Naive thymus-derived CD4-positive, alpha-beta T cell (primary cell): ENCODE data around the gene THSD4. TPM values are rescaled to one million over a fixed set of nuclear protein-coding genes. Genes with fewer than 3 reads are reported as not detected.
"Not testable (repeated sequence)": the region's sequence is repeated elsewhere in the genome, so short reads cannot be mapped to it uniquely, and the experiment has no call there.

Experiments
- ATAC-seq: fragments of 150-1000 bp; cut with Tn5 transposase; 2 replicates; pipeline ENCODE4 v1.10.0; 2021; ENCODE audit warnings: mild to moderate bottlenecking, moderate library complexity
- CTCF ChIA-PET: fragments of 350-600 bp; sonication (Branson Sonifier 250); formaldehyde crosslinking; loops from one replicate; lab custom pipeline; 2021; ENCODE audit warnings: antibody characterized with exemption; lab: Charles Lee
- POLR2A ChIA-PET: fragments of 350-600 bp; sonication (Branson Sonifier 250); formaldehyde crosslinking; loops from one replicate; lab custom pipeline; 2021; ENCODE audit warnings: antibody characterized with exemption, inconsistent platforms; lab: Charles Lee
- DNase-seq, 9 donors: peaks; one replicate each; pipeline versions ENCODE4 v3.0.0 to v3.0.0-alpha.2; 2020 to 2022; ENCODE audit warnings: mixed read lengths in 1 of 9
- H3K27ac ChIP-seq: one replicate; pipeline ENCODE4 v1.7.0; 2013; ENCODE audit warnings: mild to moderate bottlenecking, low read depth, low read length, moderate library complexity
- H3K27me3 ChIP-seq, 2 donors: one replicate each; pipeline ENCODE4 v1.7.0; 2013; ENCODE audit warnings: low read length in 2 of 2, mild to moderate bottlenecking in 2 of 2, moderate library complexity in 2 of 2; ENCODE audit not compliant: control insufficient read depth in 2 of 2, insufficient read depth in 2 of 2
- H3K36me3 ChIP-seq, 3 experiments: 1 replicate in 2 of 3; 2 replicates in 1 of 3; pipeline ENCODE4 v1.7.0; 2013; ENCODE audit warnings: low read length in 3 of 3, mild to moderate bottlenecking in 3 of 3, moderate library complexity in 1 of 3; ENCODE audit not compliant: insufficient read depth in 3 of 3, control insufficient read depth in 2 of 3
- H3K4me1 ChIP-seq, 2 donors: one replicate each; pipeline ENCODE4 v1.7.0; 2013; ENCODE audit warnings: low read length in 2 of 2, mild to moderate bottlenecking in 2 of 2, moderate library complexity in 1 of 2; ENCODE audit not compliant: control insufficient read depth in 2 of 2, insufficient read depth in 2 of 2
- H3K4me3 ChIP-seq: 2 replicates; pipeline ENCODE4 v1.7.0; 2013; ENCODE audit warnings: mild to moderate bottlenecking, low read length
- H3K9me3 ChIP-seq, 3 experiments: 1 replicate in 2 of 3; 2 replicates in 1 of 3; pipeline ENCODE4 v1.7.0; 2013; ENCODE audit warnings: low read length in 3 of 3; ENCODE audit not compliant: control insufficient read depth in 2 of 3
- H3K27ac Mint-ChIP-seq, 9 donors: one replicate each; pipeline ENCODE4 v1.8.0; 2020 to 2022; ENCODE audit warnings: mixed read lengths in 9 of 9, mild to moderate bottlenecking in 8 of 9, moderate library complexity in 5 of 9, inconsistent platforms in 2 of 9
- H3K27me3 Mint-ChIP-seq, 5 donors: one replicate each; pipeline ENCODE4 v1.8.0; 2021 to 2022; ENCODE audit warnings: mixed read lengths in 5 of 5, mild to moderate bottlenecking in 1 of 5
- H3K36me3 Mint-ChIP-seq, 5 donors: one replicate each; pipeline ENCODE4 v1.8.0; 2020 to 2022; ENCODE audit warnings: mixed read lengths in 5 of 5, mild to moderate bottlenecking in 3 of 5, inconsistent platforms in 1 of 5
- H3K4me1 Mint-ChIP-seq, 7 donors: one replicate each; pipeline ENCODE4 v1.8.0; 2020 to 2022; ENCODE audit warnings: mixed read lengths in 7 of 7, mild to moderate bottlenecking in 3 of 7, inconsistent platforms in 1 of 7
- H3K4me3 Mint-ChIP-seq, 10 donors: one replicate each; pipeline ENCODE4 v1.8.0; 2020 to 2022; ENCODE audit warnings: mild to moderate bottlenecking in 10 of 10, mixed read lengths in 10 of 10, moderate library complexity in 6 of 10, inconsistent platforms in 2 of 10
- H3K9me3 Mint-ChIP-seq, 11 donors: one replicate each; pipeline ENCODE4 v1.8.0; 2020 to 2022; ENCODE audit warnings: mixed read lengths in 11 of 11, mild to moderate bottlenecking in 4 of 11, inconsistent platforms in 1 of 11, moderate library complexity in 1 of 11
- intact Hi-C, 2 donors: fragments of 100-400 bp; cut with micrococcal nuclease; formaldehyde crosslinking; loops; one replicate each; pipeline ENCODE4 v1.15.1; 2023
- polyA plus RNA-seq, 2 donors: library from polyadenylated mRNA; unstranded; fragments of 300-500 nt; fragmentation: Illumina TruSeq; gene quantifications; one replicate each; pipeline ENCODE4 v1.2.3, GENCODE V29; 2021
- total RNA-seq, 6 experiments: library from RNA in 5 of 6; stranded (reverse) in 5 of 6; gene quantifications; 1 replicate in 5 of 6; 2 replicates in 1 of 6; pipeline ENCODE4 v1.2.3 and lab custom pipeline; 2021 to 2026

The THSD4 gene
- total and polyA plus RNA-seq, 7 experiments from 2014 or later, result not detected

GRCh38 chr15:71716990-71717389, 601.7 kb downstream of the THSD4 start:
- no peaks in the 10 kb centered on the region for H3K9me3 ChIP-seq
- POLR2A ChIA-PET, result no interaction called here
- Mint-ChIP-seq H3K36me3 (no peaks in the 10 kb centered on the region), H3K4me1 (peaks cover 0 to 3% (median 0%) of the 10 kb centered on the region in 7 donors), H3K27me3 (peaks cover 5 to 18% (median 13%) of the 10 kb centered on the region in 5 donors), H3K4me3 (no peak overlapping the region), H3K9me3 (peaks cover 0 to 1% (median 0%) of the 10 kb centered on the region in 11 donors), H3K27ac (no peak overlapping the region)
- intact Hi-C loops, result no loop called here
- no peaks in the 10 kb centered on the region for H3K36me3 ChIP-seq
- no peaks in the 10 kb centered on the region for H3K27me3 ChIP-seq
- no peak for ATAC-seq
- no peak overlapping the region for H3K4me3 ChIP-seq
- H3K27ac ChIP-seq, result no peak overlapping the region
- no peaks in the 10 kb centered on the region for H3K4me1 ChIP-seq
- CTCF ChIA-PET, result no interaction called here
- no peak for DNase-seq

- ATAC-seq (no peak), DNase-seq (no peak)
- Histone ChIP-seq H3K9me3 (no peaks in the 10 kb centered on the region), H3K4me3 (no peak overlapping the region), H3K36me3 (no peaks in the 10 kb centered on the region), H3K27me3 (no peaks in the 10 kb centered on the region), H3K27ac (no peak overlapping the region), H3K4me1 (no peaks in the 10 kb centered on the region)
- H3K27ac Mint-ChIP-seq, result no peak overlapping the region
- H3K4me1 Mint-ChIP-seq, result no peaks in the 10 kb centered on the region
- no peak overlapping the region for H3K4me3 Mint-ChIP-seq
- ChIA-PET CTCF (no interaction called here), POLR2A (no interaction called here)
- H3K36me3 Mint-ChIP-seq, result no peaks in the 10 kb centered on the region
- H3K27me3 Mint-ChIP-seq, result peaks cover 5 to 19% (median 11%) of the 10 kb centered on the region in 5 donors
- intact Hi-C loops, result no loop called here
- H3K9me3 Mint-ChIP-seq, result peaks cover 0 to 1% (median 0%) of the 10 kb centered on the region in 11 donors
Measured at GRCh38 chr15:71718116-71718910, 603.0 kb downstream of the THSD4 start.

GRCh38 chr15:71723344-71723743, 608.1 kb downstream of the THSD4 start:
- no peak overlapping the region for H3K27ac Mint-ChIP-seq
- no peaks in the 10 kb centered on the region for H3K36me3 Mint-ChIP-seq
- no peaks in the 10 kb centered on the region for H3K4me1 ChIP-seq
- DNase-seq (no peak), ATAC-seq (no peak)
- H3K27me3 Mint-ChIP-seq, result peaks cover 4 to 14% (median 10%) of the 10 kb centered on the region in 5 donors
- no peaks in the 10 kb centered on the region for H3K36me3 ChIP-seq
- H3K4me1 Mint-ChIP-seq, result peaks cover 0 to 1% (median 0%) of the 10 kb centered on the region in 7 donors
- no peak overlapping the region for H3K27ac ChIP-seq
- POLR2A ChIA-PET, result no interaction called here
- intact Hi-C loops, result no loop called here
- H3K4me3 Mint-ChIP-seq, result no peak overlapping the region
- H3K4me3 ChIP-seq, result no peak overlapping the region
- CTCF ChIA-PET, result no interaction called here
- H3K9me3 ChIP-seq, result no peaks in the 10 kb centered on the region
- H3K9me3 Mint-ChIP-seq, result no peaks in the 10 kb centered on the region
- no peaks in the 10 kb centered on the region for H3K27me3 ChIP-seq

DNA sequence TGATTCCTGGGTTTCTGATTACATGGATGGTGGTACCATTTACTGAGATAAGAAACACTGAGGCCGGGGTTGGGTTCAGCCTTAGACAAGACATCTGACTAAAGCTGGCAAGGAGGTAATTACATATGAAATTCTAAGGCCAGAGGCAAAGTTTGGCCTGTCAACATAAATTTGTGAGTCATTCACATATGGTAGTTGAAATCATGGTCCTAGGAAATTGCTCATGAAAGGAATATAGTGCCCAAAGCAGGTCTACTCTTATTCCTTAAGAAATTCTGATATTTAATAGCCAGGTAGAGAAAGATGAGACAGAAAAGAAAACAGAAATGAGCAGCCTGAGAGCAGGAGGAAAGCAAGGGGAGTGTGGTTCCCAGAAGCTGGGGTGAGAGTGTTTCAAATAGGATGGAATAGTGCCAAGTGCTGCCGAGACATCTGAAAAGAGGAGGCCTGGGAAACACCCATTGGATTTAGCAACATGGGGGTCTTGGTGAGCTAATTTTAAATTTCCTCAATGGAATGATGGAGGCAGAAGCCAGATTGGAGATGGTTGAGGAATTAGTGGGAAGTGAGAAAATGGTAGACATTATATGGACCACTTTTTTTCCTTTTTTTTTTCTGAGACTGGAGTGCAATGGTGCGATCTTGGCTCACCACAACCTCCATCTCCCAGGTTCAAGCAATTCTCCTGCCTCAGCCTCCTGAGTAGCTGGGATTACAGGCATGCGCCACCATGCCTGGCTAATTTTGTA, 610.1 kb downstream of the THSD4 start:
- H3K4me3 Mint-ChIP-seq, H3K27me3 ChIP-seq, H3K9me3 ChIP-seq, DNase-seq, H3K4me3 ChIP-seq, H3K4me1 Mint-ChIP-seq, H3K27ac ChIP-seq, H3K36me3 Mint-ChIP-seq, H3K36me3 ChIP-seq, intact Hi-C loops, H3K4me1 ChIP-seq, CTCF ChIA-PET, H3K9me3 Mint-ChIP-seq, POLR2A ChIA-PET, ATAC-seq, H3K27ac Mint-ChIP-seq: not testable (repeated sequence)
- H3K27me3 Mint-ChIP-seq, result peaks cover 0 to 14% (median 4%) of the 10 kb centered on the region in 5 donors

DNA sequence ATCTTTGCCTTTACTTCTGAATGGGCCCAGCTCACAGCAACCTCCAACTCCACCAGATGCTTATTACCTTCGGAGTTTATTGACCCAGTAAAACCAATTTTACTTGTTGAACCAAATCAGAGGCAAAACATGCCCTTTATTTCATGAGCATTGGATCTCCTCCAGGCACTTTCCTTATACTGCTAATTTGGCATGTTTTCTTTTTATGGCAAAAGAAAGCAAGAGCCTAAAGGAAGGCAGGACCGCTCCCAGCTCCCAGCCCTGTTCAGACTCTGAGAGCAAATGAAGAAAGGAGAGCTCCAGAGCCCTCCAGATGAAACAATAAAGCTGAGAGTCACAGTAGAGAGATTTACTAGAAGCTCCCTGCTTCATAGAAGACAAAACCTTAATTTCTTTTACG, 613.6 kb downstream of the THSD4 start:
- H3K36me3 ChIP-seq, result no peaks in the 10 kb centered on the region
- intact Hi-C loops, result no loop called here
- Mint-ChIP-seq H3K27ac (no peak overlapping the region), H3K27me3 (peaks cover 2 to 17% (median 14%) of the 10 kb centered on the region in 5 donors), H3K4me1 (peaks cover 0 to 4% (median 0%) of the 10 kb centered on the region in 7 donors), H3K9me3 (no peaks in the 10 kb centered on the region), H3K36me3 (peaks cover 0 to 3% (median 0%) of the 10 kb centered on the region in 5 donors), H3K4me3 (no peak overlapping the region)
- CTCF ChIA-PET, result no interaction called here
- H3K4me1 ChIP-seq, result no peaks in the 10 kb centered on the region
- no peaks in the 10 kb centered on the region for H3K27me3 ChIP-seq
- no peak overlapping the region for H3K27ac ChIP-seq
- DNase-seq (no peak), ATAC-seq (no peak)
- H3K9me3 ChIP-seq, result no peaks in the 10 kb centered on the region
- POLR2A ChIA-PET, result no interaction called here
- H3K4me3 ChIP-seq, result no peak overlapping the region

DNA sequence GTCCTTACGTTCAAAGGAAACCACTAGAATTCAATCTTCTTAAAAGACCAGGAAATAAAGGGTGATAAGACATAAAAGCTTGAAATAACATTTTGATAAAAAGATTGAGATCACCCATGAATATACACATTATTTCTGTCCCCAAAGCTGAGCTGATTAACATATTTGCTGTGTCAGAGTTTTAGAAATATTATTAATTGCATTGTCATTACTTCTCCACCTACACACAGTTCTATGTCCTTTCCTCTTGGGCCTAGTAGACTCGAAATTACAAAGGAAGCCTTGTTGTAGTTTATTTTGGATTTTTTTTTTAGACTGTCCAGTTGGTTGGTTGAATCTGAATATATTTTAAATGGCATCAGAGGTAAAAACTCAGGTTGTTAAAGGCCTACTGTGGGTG, 614.0 kb downstream of the THSD4 start:
- no peaks in the 10 kb centered on the region for H3K9me3 Mint-ChIP-seq
- H3K27ac Mint-ChIP-seq, result no peak overlapping the region
- no peak for ATAC-seq
- no peak overlapping the region for H3K4me3 ChIP-seq
- DNase-seq, result no peak
- H3K36me3 ChIP-seq, result no peaks in the 10 kb centered on the region
- H3K4me1 Mint-ChIP-seq, result peaks cover 0 to 4% (median 0%) of the 10 kb centered on the region in 7 donors
- CTCF ChIA-PET, result no interaction called here
- peaks cover 0 to 3% (median 0%) of the 10 kb centered on the region in 5 donors for H3K36me3 Mint-ChIP-seq
- no peaks in the 10 kb centered on the region for H3K9me3 ChIP-seq
- H3K27me3 Mint-ChIP-seq, result peaks cover 2 to 18% (median 15%) of the 10 kb centered on the region in 5 donors
- H3K4me1 ChIP-seq, result no peaks in the 10 kb centered on the region
- intact Hi-C loops, result no loop called here
- no peaks in the 10 kb centered on the region for H3K27me3 ChIP-seq
- POLR2A ChIA-PET, result no interaction called here
- H3K4me3 Mint-ChIP-seq, result no peak overlapping the region
- H3K27ac ChIP-seq, result no peak overlapping the region
